ENCODE measurements around the gene PCNX3.

PCNX3 gene

DNA sequence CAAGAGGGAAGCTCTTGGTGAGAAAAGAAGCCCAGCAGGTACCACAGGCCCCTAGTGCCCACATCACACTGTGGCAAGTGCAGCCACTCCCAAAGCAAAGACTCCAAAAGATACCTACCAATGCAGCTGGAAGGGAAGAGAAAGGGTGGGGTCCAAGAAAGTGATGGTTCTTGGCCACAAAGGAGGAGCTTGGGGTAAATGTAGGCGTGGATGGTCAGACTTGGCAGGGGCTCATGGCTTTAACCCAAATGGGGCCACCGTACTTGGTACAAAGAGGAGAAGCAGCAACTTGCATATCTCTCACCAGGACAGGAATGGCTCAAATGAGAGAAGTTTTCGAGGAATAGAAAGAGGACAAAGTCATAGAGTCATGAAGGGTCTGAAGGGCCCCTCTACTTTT, 6.3 kb upstream of the PCNX3 start:
- DNase-seq (ENCODE audit: low read depth, low spot score): no peak
- H3K4me3 ChIP-seq (ENCODE audit: low read depth, low read length): no peak overlapping the region
- TF ChIP-seq, protein P1, sequence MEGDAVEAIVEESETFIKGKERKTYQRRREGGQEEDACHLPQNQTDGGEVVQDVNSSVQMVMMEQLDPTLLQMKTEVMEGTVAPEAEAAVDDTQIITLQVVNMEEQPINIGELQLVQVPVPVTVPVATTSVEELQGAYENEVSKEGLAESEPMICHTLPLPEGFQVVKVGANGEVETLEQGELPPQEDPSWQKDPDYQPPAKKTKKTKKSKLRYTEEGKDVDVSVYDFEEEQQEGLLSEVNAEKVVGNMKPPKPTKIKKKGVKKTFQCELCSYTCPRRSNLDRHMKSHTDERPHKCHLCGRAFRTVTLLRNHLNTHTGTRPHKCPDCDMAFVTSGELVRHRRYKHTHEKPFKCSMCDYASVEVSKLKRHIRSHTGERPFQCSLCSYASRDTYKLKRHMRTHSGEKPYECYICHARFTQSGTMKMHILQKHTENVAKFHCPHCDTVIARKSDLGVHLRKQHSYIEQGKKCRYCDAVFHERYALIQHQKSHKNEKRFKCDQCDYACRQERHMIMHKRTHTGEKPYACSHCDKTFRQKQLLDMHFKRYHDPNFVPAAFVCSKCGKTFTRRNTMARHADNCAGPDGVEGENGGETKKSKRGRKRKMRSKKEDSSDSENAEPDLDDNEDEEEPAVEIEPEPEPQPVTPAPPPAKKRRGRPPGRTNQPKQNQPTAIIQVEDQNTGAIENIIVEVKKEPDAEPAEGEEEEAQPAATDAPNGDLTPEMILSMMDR (IDR thresholded peaks at IDR 0.05; ENCODE audit: insufficient read depth, low read length, missing control alignments): no peak
- CTCF ChIA-PET: interaction anchor here (0.7 to 14.3 kb wide), 7 partner anchors 15 to 68 kb away, joined by 3 to 134 read pairs (median 4); partner anchors contain the start of genes EHBP1L1, KCNK7 and ZNRD2
- POLR2A ChIA-PET: no interaction called here

DNA sequence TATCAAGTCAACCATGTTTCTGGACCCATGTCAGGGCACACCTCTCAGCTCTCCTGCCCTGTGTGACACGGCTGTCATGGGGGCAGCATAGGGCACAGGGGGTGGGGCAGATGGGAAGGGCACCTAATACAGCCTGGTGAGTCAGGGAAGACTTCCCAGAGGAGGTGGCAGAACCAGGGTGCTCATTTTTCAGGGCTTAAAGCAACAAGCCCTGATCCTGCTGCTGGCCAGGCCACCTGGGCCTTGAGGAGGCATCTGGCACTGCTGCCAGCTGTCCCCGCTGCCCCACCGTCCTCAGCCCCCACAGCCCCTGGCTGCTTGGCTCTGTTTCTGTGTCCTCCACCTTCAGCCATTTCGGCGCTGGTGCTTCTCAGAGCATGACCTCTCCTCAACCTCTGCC, 5.9 kb upstream of the PCNX3 start:
- no peak for DNase-seq (ENCODE audit: low read depth, low spot score)
- CTCF ChIA-PET: interaction anchor here (0.7 to 14.3 kb wide), 7 partner anchors 16 to 69 kb away, joined by 3 to 134 read pairs (median 4); partner anchors contain the start of genes EHBP1L1, KCNK7 and ZNRD2
- TF ChIP-seq, protein P1 (IDR thresholded peaks at IDR 0.05; ENCODE audit: insufficient read depth, low read length, missing control alignments): no peak
- POLR2A ChIA-PET: no interaction called here
- H3K4me3 ChIP-seq (ENCODE audit: low read depth, low read length): no peak overlapping the region

DNA sequence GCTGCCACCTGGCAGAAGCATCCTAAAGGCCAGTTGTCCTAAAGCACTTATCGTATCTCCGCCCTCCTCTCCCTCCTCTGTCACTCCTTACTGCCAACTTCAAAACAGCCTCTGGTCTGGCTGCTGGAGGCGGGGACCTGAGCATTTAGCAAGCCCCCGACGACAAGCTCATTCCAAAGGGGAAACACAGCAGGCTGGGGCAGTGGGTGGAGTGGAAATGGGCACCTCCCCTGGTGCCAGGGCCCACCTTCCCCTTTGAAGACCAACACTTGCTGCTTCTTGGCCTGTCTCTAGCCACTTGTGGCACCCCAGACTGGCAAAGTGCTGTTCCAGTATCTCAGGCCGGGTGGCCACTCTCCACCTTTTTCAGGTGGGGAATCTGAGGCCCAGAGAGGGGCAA, 5.2 kb upstream of the PCNX3 start:
- ChIA-PET CTCF (interaction anchor here (0.7 to 14.3 kb wide), 3 partner anchors 10 to 33 kb away, joined by 3 to 134 read pairs (median 3); partner anchors contain the start of gene KCNK7), POLR2A (no interaction called here)
- H3K4me3 ChIP-seq (ENCODE audit: low read depth, low read length): no peak overlapping the region
- TF ChIP-seq, protein P1 (IDR thresholded peaks at IDR 0.05; ENCODE audit: insufficient read depth, low read length, missing control alignments): no peak
- DNase-seq (ENCODE audit: low read depth, low spot score): no peak

DNA sequence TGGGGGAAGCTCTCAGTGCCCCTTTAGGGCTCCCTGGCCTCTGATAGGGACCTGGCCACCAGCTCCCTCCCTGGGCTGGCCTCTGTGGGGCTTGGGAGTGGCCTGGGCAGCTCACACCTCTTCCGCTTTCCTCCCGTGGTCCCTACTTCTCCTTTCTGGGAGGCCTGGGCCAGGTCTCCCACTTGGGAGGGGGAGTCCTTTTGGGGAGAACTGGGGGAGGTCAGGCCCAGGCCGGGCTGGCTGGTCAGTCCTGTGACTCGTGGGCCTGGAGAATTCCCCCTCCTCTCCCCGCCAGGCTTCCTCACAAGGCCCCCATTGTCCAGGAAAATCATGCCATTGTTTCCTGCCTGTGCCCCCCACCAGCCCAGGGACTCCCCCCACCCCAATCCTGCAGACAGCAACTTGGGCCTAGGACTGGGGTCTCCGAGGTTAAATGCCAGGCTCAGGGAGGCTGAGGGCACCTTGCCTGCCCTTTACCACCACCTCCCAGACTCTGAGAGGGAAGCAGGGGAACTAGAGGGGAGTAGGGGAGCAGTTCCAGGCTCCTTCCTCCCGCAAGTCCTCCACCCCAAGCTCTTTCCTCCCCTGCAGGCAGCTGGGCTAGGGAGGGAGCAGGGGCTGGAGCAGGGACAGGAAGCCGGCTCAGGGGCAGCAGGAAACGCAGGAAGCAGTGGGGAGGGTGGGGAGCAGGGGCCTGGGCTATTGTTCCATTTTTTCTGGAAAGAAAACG, 4.4 kb upstream of the PCNX3 start:
- no peak for DNase-seq (ENCODE audit: low read depth, low spot score)
- TF ChIP-seq, protein P1 (IDR thresholded peaks at IDR 0.05; ENCODE audit: insufficient read depth, low read length, missing control alignments): no peak
- ChIA-PET POLR2A (no interaction called here), CTCF (interaction anchor here (1.1 to 14.3 kb wide), 2 partner anchors 10 to 17 kb away, joined by 3 to 134 read pairs; partner anchors contain the start of gene KCNK7)
- peak overlapping the region; percentile 93 for H3K4me3 ChIP-seq (ENCODE audit: low read depth, low read length)

DNA sequence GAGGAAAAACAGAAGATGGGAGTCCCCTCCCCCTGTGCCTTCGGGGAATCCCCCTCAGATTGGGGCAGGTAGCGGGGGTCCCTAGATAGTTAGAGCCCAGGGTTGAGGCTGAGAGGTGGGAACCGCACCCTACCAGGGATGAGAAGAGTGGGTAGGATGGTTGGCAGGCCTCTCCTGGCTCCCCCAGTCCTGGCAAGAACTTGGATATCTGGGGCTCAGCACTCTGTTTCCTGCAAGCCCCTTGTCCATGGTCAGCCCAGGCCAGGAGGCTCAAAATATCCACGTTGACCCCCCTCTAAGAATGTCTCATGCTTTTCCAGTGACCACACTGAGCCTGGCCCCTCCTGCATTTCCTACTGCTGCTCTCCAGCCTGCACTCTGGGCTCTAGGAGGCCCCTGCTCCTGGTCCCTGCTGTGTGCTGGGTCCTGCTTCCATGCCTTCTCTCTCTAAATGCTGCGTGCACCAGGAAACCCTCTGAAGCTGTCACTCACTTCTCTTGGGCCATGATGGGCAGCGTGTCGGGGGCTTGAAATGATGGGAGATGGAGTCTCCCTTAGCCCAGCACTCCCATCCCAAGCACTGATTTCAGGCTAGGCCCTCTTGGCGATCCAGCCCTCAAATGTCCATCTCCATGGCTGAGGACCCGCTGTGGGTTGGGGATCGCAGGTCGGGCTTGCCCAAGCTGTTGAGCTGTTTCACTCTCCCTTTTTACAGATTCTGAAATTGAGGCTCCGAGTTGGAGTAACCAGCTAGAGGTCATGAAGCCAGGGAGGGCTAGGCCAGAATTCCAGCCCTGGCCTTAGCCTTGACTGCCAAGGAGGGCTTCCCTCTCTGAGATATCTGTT, 3.6 kb upstream of the PCNX3 start:
- TF ChIP-seq, protein P1 (IDR thresholded peaks at IDR 0.05; ENCODE audit: insufficient read depth, low read length, missing control alignments): no peak
- CTCF ChIA-PET: interaction anchor here (0.9 to 14.3 kb wide), 5 partner anchors 7 to 71 kb away, joined by 3 to 134 read pairs (median 5); partner anchors contain the start of gene KCNK7
- no peak for DNase-seq (ENCODE audit: low read depth, low spot score)
- POLR2A ChIA-PET: interaction anchor here (1.3 kb wide), 1 partner anchor 12 kb away, joined by 5 read pairs; no protein-coding TSS in a partner anchor
- peak overlapping the region; percentile 93 for H3K4me3 ChIP-seq (ENCODE audit: low read depth, low read length)

All from AG04449 (cell line).